NCI-H69 (cell line): ENCODE measurements around the gene SERPINB8.
A peak's percentile ranks its signal among the peaks of the same experiment; 100 is the strongest.

Source experiments
- DNase-seq: peaks from one replicate; lab custom pipeline; 2025; lab: John Stamatoyannopoulos, UW

Gene SERPINB8

DNA sequence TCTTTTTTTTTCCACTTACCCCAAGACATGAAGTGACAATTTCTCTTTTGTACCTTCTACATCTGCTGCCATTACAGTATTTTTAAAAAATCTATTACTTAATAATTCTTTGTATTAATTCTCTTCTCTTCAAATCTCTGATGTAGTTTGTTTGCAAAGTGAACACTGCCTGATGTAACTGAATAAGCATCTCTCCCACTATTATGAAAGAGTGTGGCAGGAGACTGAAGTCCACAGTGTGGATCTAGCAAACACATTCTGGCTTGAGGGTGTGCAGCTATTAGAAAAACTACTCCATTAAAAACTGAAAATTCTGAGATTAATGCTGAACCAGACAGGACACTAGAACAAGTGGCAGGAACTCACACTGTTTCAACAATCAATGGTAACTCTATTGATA lies 5.0 kb upstream of the SERPINB8 start:
- DNase-seq: no peak

DNA sequence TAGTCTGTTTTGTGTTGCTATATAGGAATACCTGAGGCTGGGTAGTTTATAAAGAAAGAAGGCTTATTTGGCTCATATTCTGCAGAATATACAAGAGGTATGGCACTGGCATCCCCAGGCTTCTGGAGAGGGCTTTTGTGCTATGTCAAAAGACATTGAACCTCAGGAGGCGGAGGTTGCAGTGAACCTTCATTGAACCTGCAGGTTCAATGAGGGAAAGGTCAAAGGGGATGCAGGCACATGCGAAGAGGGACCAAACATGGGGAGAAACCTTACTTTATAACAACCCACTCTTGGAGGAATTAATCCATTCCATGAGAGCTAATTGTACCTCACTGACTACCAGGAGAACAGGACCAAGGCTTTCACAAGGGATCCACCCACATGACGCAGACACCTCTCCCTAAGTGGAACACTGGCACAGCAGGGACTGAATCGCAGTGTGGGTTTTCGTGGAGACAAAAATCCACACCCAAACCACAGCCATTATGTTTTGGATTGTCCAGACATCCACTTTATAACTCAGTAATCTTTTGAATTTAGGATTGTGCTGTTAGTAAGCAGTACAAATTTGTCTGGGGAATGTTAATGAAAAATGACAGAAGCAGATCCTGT lies 4.1 kb upstream of the SERPINB8 start:
- DNase-seq: no peak

DNA sequence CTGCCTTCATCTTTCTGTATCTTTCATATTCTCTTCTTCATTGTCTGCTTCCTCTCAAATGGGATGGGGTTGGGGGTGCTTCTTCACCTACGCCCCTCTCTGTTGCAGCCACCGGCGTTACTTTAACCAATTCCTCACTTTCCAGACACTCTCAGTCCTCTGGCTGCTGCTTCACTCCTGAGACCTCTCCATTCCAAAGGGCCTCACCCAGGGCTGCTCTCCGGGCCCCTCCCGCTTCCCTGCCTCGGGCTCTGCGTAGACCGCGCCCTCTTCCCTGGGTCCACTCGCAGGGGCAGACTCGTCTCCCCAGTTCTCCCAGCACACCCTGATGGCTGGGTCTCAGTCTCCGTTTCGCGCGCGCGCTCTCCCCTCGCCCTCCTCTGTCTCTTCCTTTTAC lies 926 bp downstream of the SERPINB8 start:
- peak; percentile 93 for DNase-seq

DNA sequence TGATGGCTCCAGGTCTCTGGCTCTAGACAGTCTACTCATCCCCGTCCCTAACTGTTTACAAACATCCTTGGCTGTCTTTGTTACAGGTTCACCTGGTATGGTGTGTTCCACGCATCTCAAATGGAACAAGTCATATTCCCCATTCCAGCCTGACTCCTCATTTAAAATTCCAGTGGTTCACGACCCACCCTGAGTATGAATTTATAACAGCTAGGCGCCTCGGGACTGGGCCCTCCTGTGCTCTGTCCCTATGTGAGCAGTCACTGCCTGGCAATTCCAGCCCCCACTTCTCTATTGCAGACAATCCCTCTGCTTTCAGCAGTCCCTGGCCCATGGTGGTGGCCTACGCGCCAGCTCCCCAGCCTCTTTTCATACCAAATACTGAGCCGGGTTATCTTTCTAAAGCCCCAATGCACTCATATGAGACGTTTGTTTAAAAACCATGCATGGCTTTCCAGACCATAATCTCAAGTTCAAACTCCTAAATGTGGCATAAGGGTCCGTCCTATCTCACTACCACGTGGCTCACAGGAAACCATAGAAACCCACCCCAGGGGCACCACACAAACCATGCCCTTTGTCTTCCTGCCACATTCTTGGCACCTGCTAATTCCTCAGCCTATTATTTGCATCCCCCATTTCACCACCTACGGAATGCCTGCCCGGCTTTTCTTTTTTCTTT lies 1.6 kb downstream of the SERPINB8 start:
- peak; percentile 79 for DNase-seq

DNA sequence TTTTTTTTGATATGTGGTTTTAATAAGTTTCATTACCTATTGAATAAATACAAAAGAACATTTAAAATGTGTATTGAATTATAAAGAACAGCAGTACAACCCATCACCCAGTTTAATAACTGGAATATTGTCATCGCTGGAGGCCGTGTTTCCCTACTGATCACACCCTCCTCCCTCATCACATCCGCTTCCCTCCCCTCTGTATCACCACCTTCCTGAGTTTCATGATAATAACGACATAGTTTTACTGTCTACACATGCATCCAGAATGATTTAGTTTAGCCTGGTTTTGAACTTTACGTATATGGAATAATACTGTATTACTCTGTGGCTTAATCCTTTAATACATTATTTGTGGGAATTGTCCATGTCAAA lies 2.1 kb downstream of the SERPINB8 start:
- no peak for DNase-seq

DNA sequence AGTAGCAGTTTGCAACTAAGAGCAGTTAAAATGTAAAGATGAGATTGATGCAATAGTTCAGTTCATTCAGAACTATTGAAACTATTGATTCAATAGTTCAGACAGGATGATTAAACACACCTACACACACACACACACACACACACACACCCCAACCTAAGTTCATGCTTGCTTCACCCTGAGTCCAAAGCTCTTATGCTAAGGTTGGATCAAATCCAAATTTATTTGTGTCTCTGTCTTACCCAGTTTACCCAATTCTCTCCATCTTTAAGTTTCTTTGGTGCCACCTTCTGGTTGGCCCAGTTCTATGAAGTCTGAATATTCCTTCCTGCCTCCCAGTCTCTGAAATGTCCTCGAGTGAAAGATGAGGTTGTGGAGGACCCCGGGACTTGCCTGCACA lies 5.1 kb downstream of the SERPINB8 start:
- DNase-seq: peak; percentile 68

DNA sequence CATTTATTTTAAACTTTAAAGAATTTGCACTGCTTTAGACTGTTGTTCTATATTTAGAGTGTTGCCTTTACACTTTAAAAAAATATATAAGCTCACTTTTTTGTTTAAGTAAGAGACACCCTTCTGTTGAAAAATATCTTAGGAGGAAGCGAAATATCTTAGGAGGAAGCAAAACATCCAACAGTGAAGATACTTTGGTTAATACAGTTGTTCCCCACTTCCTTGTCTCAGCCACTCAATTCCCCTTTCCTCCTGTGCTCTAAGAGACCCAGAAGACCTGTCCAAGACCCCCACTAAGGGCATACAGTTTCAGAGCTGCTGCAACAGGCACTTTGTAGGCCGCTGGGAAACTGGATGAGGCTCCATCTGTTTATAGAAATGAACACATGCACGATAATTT lies 5.7 kb downstream of the SERPINB8 start:
- no peak for DNase-seq

DNA sequence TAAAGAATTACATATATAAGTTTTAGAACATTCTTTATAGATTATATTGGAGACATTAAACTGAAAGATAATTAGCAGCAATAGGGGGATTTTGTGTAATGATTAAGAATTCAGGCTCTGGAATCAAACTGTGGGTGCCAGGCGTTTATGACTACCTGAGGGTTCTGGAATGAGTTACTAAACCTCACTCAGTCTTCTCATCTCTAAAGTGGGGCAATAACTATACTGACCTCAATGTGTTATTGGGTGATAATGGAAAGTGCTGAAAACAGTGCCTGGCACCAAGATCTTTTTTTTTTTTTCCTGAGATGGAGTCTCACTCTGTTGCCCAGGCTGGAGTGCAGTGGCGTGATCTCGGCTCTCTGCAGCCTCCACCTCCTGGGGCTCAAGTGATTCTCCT lies 7.2 kb downstream of the SERPINB8 start:
- DNase-seq: no peak

DNA sequence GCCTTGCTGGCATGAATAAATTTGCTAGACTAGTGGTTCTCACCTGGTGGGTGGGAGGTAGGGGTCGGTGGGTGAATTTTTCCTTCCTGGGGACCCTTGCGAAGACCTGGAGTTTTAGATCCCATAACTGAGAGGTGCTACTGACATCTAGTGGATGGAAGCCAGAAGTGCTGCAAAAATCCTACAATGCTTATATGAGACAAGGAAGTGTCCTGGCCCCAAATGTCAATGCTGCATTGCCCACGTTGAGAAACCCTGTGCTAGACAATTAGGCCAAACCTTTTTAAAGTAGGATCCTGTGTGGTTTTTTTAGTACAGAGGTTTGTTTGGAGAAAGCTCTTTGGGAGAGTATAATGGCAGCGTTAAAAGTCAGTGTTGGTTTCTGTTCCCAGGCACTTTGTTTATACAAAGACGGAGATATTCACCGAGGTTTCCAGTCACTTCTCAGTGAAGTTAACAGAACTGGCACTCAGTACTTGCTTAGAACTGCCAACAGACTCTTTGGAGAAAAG lies 9.6 kb downstream of the SERPINB8 start:
- DNase-seq: peak; percentile 85

DNA sequence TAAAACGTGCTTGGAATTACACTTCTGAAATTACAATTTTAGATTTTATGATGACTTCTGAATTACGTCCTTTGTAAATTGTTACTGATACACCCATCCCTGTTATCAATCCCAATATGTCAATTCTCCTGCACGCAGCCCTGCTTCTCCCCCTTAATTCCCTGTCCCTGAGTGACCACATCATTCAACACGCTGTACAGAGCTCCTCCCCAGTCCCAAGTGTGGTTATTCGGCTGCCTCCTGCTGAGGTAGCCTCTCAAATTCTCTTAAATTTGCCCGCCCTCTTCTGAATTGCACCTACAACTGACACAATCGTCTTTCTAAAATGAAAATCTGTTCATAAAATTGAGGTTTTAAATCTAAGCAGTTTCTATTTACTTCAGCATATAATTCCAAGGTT lies 10.1 kb downstream of the SERPINB8 start:
- no peak for DNase-seq

DNA sequence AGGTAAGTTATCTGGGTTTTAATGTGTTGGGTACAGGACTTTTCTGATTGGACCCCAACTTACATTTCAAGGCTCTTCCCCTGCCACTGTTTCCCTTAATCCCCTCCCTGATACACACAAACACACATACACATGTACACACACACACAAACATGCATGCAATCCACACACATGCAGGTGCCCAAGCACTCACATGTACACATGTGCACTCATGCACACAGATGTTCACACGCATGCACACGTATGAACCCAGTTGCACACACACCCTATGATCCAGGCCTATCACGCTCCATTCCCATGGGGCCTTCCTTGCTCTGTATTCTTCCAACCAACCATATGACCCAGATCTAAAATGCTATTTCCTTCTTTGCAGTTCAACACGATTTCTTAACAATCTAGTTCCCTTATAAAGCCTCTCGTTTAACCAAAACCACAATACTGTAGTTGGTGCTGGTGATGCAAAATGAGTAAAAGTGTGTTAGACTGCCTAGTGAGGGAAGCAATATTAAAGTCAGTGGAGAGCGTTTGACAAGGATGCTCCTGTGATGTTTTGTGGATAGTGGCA lies 11.1 kb downstream of the SERPINB8 start:
- DNase-seq: no peak

DNA sequence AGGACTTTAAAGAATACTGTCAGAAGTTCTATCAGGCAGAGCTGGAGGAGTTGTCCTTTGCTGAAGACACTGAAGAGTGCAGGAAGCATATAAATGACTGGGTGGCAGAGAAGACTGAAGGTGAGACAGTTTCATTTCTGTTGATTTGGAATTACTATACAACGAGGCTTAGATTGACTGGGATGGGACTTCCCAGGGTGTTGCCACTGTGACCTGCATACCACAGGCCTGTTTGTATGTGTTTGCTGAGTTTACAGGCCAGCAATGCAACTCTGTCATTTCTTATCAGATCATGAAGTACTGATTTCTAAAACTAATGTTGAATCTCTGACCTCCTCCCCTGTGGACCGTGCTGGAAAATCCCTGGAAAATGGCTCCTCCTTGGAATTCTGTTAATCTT lies 11.8 kb downstream of the SERPINB8 start:
- DNase-seq: no peak

DNA sequence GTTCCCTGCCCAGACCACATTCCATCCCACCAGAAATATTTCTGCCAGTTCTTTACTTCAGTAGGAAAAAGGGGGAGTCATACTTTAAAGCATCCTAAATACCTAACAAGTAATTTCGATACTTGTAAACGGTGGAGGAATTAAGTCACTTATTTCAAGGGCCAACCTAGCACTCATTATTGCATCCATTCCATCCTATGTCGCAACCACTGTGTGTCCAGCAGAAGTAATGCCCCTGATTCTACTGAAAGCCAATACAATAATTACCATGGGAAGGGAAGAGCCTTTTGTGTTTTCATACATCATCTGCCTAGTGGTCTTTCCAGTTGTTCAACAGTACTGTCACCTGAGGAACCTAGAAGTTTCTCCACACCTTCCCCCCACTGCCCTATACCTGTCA lies 12.5 kb downstream of the SERPINB8 start:
- no peak for DNase-seq

DNA sequence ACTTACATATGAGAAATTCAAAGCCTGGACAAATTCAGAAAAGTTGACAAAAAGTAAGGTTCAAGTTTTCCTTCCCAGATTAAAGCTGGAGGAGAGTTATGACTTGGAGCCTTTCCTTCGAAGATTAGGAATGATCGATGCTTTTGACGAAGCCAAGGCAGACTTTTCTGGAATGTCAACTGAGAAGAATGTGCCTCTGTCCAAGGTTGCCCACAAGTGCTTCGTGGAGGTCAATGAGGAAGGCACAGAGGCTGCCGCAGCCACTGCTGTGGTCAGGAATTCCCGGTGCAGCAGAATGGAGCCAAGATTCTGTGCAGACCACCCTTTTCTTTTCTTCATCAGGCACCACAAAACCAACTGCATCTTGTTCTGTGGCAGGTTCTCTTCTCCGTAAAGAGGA lies 17.0 kb downstream of the SERPINB8 start:
- DNase-seq: no peak

DNA sequence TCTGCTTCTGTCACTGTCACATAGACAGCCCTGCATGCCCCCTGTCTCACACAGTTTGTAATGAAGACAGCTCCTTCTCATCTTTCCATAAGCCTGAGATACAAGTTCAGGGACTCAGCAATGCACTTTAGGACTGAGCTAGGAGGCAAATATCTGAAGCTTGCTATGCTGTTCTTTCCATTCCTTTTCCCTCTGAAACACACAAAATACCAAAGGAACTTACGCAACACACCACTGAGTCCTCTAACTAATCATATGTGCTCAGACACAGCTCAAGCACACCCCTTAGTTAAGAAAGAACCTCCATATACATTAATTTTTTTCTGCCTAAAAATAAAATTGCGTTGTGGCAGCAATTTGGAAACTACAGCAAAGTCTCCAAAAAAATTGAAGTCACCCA lies 17.9 kb downstream of the SERPINB8 start:
- no peak for DNase-seq

DNA sequence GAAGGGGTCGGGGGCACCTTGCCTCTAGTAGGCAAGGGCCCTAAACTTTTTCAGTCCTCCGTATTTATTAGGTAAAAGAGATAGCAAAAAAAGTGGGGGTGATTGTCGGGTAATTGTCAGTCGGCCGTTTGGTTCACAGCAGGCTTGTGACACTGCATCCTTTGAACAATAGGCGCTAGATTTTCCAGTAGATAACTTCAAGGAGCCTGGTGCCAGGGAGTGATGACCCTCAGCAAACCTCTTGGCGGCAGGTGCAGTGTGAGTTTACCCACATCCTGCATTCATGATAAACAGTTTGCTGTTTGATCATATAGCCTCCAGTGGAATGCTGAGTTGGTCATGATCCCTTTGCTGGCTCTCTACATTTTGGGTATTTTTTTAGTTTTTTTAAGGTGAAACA lies 22.9 kb downstream of the SERPINB8 start:
- DNase-seq: no peak

DNA sequence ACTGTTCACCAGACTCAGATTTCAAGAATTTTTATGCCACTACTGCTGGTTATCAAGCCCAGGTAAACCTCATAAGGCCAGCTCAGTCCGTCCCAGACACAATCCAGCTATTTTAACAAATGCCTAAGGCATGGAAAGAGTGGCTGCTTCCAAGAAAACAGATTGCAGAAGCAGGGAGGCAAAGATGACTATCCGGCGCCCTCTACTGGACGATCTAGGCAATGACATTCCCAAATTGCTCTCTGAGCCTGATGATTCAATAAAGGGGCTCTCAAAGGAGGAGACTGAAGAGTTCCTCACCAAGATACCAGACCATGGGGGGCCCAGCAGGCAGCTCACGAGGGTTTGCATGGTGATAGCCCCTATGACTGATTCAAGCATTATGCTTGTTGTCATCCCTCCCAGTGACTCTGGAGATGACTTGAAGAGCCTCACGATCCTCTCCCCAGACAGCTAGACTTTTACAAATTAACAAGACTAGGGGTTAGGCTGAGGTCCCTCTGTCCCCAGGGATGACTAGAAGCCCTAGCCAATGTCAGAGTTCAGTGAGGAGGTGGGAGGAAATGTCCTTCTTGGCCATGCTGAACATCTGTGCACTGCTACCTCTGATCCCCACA lies 25.0 kb downstream of the SERPINB8 start:
- DNase-seq: peak; percentile 73

DNA sequence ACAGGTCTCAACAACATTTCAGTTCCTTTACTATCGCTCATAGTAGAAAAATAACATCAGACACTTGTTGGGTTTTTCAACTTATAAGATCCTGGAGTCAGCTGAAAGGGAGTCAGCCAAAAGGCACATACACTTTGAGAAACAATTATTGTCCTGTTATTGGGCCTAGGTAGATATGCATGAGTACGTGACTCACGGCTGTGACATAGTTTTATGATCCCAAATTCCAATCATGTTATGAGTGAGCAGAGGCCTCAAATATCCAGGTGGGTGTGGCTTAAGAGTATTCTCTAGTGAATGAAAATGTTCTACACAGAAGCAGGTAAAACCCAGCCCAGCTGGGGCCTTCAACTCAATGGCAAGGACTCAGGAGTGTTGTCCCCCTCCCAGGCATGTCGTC lies 27.2 kb downstream of the SERPINB8 start:
- no peak for DNase-seq

DNA sequence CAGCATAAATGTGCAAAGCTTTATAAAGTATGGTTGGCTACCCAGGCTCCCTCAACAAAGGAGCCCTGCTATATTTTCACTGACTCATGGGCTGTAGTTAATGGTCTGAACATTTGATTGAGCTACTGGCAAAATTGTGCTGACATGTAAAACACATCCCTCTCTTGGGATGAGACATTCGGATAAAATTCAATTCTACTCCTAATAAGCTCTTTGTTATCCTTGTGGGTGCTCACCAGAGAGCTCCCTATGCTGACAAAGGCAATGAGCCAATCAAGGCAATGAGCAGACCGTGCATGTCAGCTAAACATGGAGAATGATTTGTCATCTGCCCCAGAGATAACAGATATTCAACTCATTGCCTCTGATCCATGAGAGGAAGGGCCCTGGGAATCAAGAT lies 27.7 kb downstream of the SERPINB8 start:
- no peak for DNase-seq

DNA sequence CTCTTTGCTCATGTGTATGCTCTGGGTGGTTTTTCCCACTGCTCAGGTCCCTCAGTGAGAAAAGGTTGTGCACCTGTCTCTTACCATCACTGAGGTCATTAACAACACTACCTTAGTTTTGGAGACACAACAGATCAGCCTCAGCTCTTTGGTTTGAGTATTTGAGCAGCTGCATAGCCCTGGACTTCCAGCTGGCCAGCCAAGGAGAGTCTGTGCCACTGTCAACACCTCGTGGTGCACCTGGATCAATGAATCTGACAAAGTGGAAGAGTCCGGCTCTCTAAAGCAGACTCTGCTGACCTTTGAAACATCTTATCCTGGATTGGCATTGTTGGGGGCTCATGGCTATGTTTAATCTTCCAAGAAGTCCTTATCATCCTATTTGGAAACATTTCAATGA lies 30.0 kb downstream of the SERPINB8 start:
- no peak for DNase-seq

DNA sequence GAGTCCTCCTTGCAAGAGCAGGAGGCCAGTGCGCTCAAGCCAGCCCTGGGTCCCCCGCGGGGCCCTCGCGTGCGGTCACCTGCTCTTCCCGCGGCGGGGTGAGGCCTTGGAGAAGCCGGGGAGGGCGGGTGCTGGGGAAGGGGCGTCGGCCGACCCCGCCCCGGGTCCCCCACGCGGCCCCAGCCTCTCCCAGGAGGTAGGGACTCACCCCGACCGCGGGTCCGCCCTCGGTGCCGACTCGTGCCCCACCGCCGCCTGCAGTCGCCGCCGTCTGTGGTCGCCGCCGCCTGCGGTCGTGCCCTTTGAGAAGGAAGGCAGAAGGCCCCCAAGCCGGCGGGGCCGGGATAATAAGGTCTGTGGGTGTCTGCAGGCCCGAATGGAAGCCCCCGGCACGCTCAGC lies 32.7 kb downstream of the SERPINB8 start:
- no peak for DNase-seq

DNA sequence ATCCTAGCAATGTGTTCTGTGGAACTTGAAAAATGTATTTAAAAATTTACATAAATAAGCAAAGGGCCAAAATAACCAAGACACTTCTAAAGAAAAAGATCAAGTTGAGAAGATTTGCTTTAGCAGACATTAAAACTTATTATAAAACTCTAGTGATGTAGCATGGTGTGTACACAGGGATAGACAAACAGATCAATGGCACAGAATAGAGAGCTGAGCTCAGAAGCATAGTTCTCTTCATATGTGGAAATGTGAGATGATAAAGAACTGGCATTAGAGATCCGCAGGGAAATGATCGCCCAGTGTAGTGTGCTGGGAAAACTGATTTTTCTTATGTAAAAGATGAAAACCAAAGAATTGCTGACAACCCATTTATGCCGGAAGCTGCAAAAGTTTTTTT lies 39.4 kb downstream of the SERPINB8 start:
- DNase-seq: no peak

DNA sequence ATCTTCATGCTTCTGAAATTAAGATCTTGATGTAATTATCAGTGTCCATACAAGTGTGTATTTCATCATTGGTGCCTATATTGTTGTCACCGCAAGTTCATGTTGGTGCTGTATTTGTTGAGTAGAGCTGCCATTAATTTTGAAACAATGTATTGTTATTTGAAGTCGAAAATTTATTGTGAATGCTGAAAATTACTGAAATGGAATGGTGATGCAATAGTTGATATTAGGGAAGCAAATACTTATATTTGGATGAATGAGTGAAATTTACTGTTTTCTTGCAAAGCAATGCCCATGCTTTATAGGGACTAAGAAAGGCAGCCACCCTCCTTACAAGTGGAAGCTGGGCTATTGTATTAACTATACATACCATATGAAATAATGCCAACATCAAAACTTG lies 41.6 kb downstream of the SERPINB8 start:
- no peak for DNase-seq
